OCI-LY1 (cell line): ENCODE measurements around the gene ITGB4.
A peak's percentile ranks its signal among the peaks of the same experiment; 100 is the strongest.

ENCODE experiments used
- H2AFZ ChIP-seq: fragments of 200-600 bp; sonication (generic), shearing (Covaris generic); 2 replicates; pipeline ENCODE4 v1.6.0; 2014; ENCODE audit warnings: antibody characterized with exemption, mild to moderate bottlenecking, low read length
- H3F3A ChIP-seq: fragments of 200-600 bp; sonication (generic), shearing (Covaris generic); 2 replicates; pipeline ENCODE4 v1.6.0; 2014; ENCODE audit warnings: mild to moderate bottlenecking, antibody characterized with exemption, low read length, moderate library complexity; ENCODE audit not compliant: insufficient read depth
- H3K27ac ChIP-seq: fragments of 200-600 bp; sonication (generic); 2 replicates; pipeline ENCODE4 v1.5.1; 2014; ENCODE audit warnings: low read length, mixed run types, mild to moderate bottlenecking, low read depth; ENCODE audit not compliant: poor library complexity, severe bottlenecking
- H3K27me3 ChIP-seq: fragments of 200-600 bp; sonication (generic); 2 replicates; pipeline ENCODE4 v1.6.0; 2014; ENCODE audit warnings: antibody characterized with exemption, mild to moderate bottlenecking, low read length, moderate library complexity; ENCODE audit not compliant: insufficient read depth
- H3K36me3 ChIP-seq: fragments of 200-600 bp; sonication (generic); 2 replicates; pipeline ENCODE4 v1.6.1; 2014; ENCODE audit warnings: mild to moderate bottlenecking, antibody characterized with exemption, low read length, moderate library complexity, mixed read lengths; ENCODE audit not compliant: insufficient read depth
- H3K4me1 ChIP-seq: fragments of 200-600 bp; sonication (generic); 2 replicates; pipeline ENCODE4 v1.5.1; 2014; ENCODE audit warnings: mild to moderate bottlenecking, low read length, moderate library complexity; ENCODE audit not compliant: insufficient read depth, severe bottlenecking
- H3K4me2 ChIP-seq: fragments of 200-600 bp; sonication (generic), shearing (Covaris generic); 2 replicates; pipeline ENCODE4 v1.6.1; 2014; ENCODE audit warnings: low read length
- H3K4me3 ChIP-seq: fragments of 200-600 bp; sonication (generic); 2 replicates; pipeline ENCODE4 v1.5.1; 2014; ENCODE audit warnings: low read length, low read depth, mild to moderate bottlenecking, mixed read lengths; ENCODE audit not compliant: poor library complexity, severe bottlenecking
- H3K79me2 ChIP-seq: fragments of 200-600 bp; shearing (Covaris generic); 2 replicates; pipeline ENCODE4 v1.6.1; 2016; ENCODE audit warnings: mixed run types, low read length, mixed read lengths; ENCODE audit not compliant: insufficient read depth
- H3K9ac ChIP-seq: fragments of 200-600 bp; sonication (generic), shearing (Covaris generic); 2 replicates; pipeline ENCODE4 v1.6.1; 2014; ENCODE audit warnings: mild to moderate bottlenecking, low read length, mixed read lengths
- H3K9me2 ChIP-seq: fragments of 200-600 bp; sonication (generic), shearing (Covaris generic); 2 replicates; pipeline ENCODE4 v1.6.1; 2014; ENCODE audit warnings: low read depth, mild to moderate bottlenecking, low read length, mixed read lengths
- H3K9me3 ChIP-seq: fragments of 200-600 bp; shearing (Covaris generic); 2 replicates; pipeline ENCODE4 v1.6.1; 2014; ENCODE audit warnings: low read length, mixed read lengths
- H4K20me1 ChIP-seq: fragments of 200-600 bp; sonication (generic), shearing (Covaris generic); 2 replicates; pipeline ENCODE4 v1.6.0; 2016; ENCODE audit warnings: mild to moderate bottlenecking, low read length; ENCODE audit not compliant: insufficient read depth
- CTCF ChIP-seq: fragments of 200-600 bp; sonication (generic), shearing (Covaris generic); IDR thresholded peaks from 2 replicates; pipeline ENCODE4 v1.5.1; 2017; ENCODE audit warnings: mild to moderate bottlenecking, antibody characterized with exemption, low read length, moderate library complexity, mixed read lengths
- EZH2 ChIP-seq: fragments of 200-600 bp; sonication (generic), shearing (Covaris generic); IDR thresholded peaks from 2 replicates; pipeline ENCODE4 v1.8.0; 2017; ENCODE audit warnings: borderline replicate concordance, mixed run types, mild to moderate bottlenecking, antibody characterized with exemption, low read length, moderate library complexity, mixed read lengths

ITGB4 gene

GRCh38 chr17:75734674-75735294, 13.5 kb downstream of the ITGB4 start:
- H3K4me3 ChIP-seq, result no peak overlapping the region
- no peaks in the 10 kb centered on the region for H3F3A ChIP-seq
- no peak overlapping the region for H3K27ac ChIP-seq
- H3K4me1 ChIP-seq, result peaks cover 18% of the 10 kb centered on the region
- H3K9ac ChIP-seq, result no peak overlapping the region
- no peaks in the 10 kb centered on the region for H4K20me1 ChIP-seq
- 0 out of 2 replicates have a peak, but pooled peaks cover 8% of the 10 kb centered on the region for H3K27me3 ChIP-seq
- no peaks in the 10 kb centered on the region for H3K36me3 ChIP-seq
- peak overlapping the region; percentile 45 for H3K4me2 ChIP-seq
- no peaks in the 10 kb centered on the region for H3K9me2 ChIP-seq
- H3K79me2 ChIP-seq, result no peaks in the 10 kb centered on the region
- no peaks in the 10 kb centered on the region for H3K9me3 ChIP-seq
- H2AFZ ChIP-seq, result no peak overlapping the region
- no peak for TF ChIP-seq EZH2
- no peak for TF ChIP-seq CTCF

- H3K4me2 ChIP-seq, result no peak overlapping the region
- H4K20me1 ChIP-seq, result no peaks in the 10 kb centered on the region
- H3K4me1 ChIP-seq, result peaks cover 18% of the 10 kb centered on the region
- H3F3A ChIP-seq, result no peaks in the 10 kb centered on the region
- peaks cover 9% of the 10 kb centered on the region; the same call in 1 of the 2 replicates for H3K27me3 ChIP-seq
- H3K9me2 ChIP-seq, result no peaks in the 10 kb centered on the region
- no peak overlapping the region for H2AFZ ChIP-seq
- no peaks in the 10 kb centered on the region for H3K9me3 ChIP-seq
- H3K36me3 ChIP-seq, result no peaks in the 10 kb centered on the region
- no peak overlapping the region for H3K9ac ChIP-seq
- H3K4me3 ChIP-seq, result no peak overlapping the region
- H3K79me2 ChIP-seq, result no peaks in the 10 kb centered on the region
- TF ChIP-seq CTCF (no peak), EZH2 (no peak)
- no peak overlapping the region for H3K27ac ChIP-seq
Observed at GRCh38 chr17:75736173-75736835, 15.0 kb downstream of the ITGB4 start.

GRCh38 chr17:75737133-75737962, 16.1 kb downstream of the ITGB4 start:
- Histone ChIP-seq H3K9me2 (no peaks in the 10 kb centered on the region), H3K4me3 (no peak overlapping the region), H4K20me1 (no peaks in the 10 kb centered on the region), H3K79me2 (no peaks in the 10 kb centered on the region), H3K9me3 (no peaks in the 10 kb centered on the region), H3K4me1 (peaks cover 18% of the 10 kb centered on the region), H3K9ac (no peak overlapping the region), H3K27me3 (peaks cover 5% of the 10 kb centered on the region; the same call in 1 of the 2 replicates), H2AFZ (no peak overlapping the region), H3K36me3 (no peaks in the 10 kb centered on the region), H3F3A (no peaks in the 10 kb centered on the region), H3K4me2 (no peak overlapping the region), H3K27ac (no peak overlapping the region)
- TF ChIP-seq CTCF, result no peak
- TF ChIP-seq EZH2, result no peak
